TTC549 (cell line): ENCODE measurements around the gene PPP1R9A.
A peak's percentile ranks its signal among the peaks of the same experiment; 100 is the strongest.

Source experiments
- FAIRE-seq: peaks from 2 replicates; lab custom pipeline; 2012; peaks lifted over from hg19 to GRCh38; lab: Jason Lieb, UNC

Gene PPP1R9A

DNA sequence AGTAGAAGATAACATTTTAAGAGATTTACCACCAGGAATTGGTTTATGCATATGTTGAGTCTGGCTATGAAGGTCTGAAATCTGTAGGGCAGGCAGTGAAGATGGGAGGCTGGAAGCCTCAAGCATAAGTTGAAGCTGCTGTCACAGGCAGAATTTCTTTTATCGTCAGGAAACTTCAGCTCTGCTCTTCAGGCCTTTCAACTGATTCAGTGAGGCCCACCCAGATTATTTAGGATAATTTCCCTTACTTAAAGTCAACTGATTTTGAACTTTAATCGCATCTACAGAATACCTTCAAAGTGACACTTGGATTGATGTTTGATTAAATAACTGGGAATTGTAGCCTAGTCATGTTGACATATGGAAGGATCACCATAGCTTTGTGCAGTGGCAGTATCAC, 190.5 kb downstream of the PPP1R9A start:
- FAIRE-seq, result no peak

DNA sequence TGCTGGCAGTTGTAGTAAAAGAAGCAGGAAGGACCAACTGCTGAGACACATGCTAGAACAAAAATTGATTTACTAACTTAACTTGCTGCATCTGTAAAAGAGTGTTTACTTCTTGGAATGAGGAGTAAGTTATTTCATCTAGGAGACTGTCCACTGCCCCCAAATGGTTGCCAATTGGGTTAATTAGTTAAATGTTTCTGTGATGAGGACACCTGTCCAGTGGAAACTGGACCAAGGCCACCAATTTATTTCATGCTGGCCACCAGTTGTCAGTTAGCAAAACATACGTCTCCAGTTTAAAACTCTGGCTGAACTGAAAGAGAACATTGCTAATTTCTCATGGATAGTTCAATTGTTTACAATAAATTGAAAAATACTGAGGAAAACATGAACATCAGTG, 191.7 kb downstream of the PPP1R9A start:
- no peak for FAIRE-seq

DNA sequence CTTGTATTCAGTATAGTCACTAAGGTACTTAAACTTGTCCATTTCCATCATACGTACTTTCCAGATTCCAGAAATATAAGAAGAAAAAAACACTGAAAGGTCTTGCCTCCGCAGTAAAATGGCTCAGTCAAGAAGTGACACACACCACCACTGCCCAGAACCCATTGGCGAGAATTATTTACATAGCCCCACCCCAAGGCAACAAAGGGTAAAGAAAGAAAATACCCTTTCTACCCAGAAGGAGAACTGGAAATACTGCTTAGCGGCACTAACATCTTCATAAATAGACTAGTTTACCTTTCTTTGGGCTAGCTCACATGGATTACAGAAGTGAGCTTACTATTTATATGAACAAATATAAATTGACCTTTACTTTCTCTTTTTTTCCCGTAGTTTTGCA, 194.0 kb downstream of the PPP1R9A start:
- no peak for FAIRE-seq

DNA sequence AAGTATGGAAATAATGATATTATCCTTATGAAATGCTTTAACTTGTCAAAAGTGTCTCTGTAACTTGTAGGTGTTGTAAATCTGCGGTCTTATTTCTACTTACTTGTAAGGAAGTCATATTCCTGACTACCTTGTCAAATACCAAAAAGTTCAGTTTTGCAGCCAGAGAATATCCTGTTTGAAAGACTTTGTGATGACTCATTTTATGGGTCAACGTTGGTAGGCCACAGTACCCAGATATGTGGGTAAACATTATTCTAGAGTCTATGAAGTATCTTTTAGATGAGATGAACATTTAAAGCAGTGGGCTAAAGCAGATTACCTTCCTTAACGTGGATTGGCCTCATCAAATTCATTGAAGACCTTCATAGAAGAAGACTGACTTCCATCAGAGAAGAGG, 195.3 kb downstream of the PPP1R9A start:
- no peak for FAIRE-seq

DNA sequence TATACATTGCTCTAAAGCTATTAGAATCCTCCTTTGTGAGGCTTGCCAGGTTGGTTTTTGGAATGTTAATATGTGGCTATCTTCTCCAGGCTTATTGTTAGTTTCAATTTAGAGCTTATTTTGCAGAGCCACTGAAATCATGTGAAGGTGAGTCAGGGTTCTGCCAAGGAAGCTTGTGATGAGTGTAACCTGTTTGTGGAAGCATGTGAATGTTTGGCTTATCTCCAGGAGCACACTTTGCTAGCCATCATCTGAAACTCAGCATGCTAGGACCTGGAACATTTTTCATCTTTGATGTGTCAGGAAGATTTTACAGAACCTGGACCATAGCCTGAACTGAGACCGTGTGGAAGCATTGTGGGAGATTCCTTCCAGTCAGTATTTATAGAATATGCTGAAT, 197.3 kb downstream of the PPP1R9A start:
- no peak for FAIRE-seq

DNA sequence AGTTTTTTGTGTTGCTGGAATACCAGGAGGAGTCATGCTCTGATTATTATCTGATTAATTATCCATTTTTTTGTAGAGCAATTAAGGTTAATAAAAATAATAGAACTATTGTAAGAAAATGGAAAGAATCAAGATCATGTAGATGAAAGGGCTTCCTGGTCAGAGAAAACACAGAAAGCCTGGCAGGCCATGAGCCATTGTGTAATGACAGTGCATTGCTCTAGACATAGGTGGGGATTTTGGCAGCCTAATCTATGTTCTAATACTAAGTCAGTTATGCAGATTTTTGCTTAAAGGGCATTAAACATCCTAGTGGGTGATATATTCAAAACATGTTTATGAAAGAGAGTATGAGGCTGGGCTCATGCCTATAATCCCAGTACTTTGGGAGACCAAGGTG, 198.2 kb downstream of the PPP1R9A start:
- FAIRE-seq, result no peak

DNA sequence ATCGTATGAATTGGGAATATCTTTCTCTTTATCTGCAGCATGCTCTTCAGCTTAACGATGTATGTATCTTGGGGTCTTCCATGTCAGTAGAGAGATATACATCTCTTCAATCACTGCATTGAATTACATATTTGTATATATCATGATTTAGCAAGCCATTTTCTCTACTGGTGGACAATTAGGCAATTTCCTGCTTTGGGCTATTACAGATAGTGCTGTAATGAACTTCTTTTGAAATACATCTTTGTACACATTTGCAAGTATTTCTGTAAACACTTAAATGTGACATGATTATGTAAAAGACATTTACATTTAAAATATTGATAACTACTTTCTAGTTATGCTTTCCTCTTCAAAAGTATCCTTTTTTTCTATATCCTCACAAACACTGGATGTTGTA, 199.0 kb downstream of the PPP1R9A start:
- no peak for FAIRE-seq

DNA sequence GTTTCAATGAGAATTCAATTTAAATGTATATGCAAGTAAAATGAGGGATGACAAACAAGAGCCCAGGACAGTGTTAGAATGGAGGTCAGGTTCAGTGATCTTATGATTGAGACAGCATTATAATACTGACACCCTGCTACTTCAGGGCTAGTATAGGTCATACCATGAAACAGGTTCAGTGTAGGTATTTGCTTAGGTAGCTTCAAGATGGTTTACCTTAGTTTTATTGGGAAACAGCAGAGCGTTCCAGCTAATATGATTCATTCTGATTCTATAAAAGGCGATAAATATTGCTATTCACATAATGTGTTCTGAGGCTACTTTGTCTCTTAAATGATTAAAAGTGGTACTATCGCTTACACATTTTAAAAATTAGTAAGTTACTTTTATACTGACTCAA, 203.3 kb downstream of the PPP1R9A start:
- FAIRE-seq, result no peak

DNA sequence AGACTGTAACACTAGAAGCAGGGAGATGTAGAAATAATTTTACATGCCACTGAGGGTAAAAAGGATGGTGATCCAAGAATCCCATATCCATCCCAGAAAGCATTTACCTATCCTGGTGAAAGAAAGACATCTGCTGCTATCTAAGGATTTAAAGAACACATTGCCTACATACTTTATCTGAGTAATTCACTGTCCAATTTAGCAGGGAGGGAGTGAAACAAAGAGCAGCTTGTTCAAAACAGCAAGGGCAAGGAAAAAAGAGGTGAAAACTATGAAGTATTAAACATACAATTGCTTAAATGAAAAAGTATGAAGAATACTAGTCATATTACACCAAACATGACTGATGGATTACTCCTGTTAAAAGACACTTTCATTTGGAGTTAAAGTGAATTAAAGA, 206.2 kb downstream of the PPP1R9A start:
- no peak for FAIRE-seq

DNA sequence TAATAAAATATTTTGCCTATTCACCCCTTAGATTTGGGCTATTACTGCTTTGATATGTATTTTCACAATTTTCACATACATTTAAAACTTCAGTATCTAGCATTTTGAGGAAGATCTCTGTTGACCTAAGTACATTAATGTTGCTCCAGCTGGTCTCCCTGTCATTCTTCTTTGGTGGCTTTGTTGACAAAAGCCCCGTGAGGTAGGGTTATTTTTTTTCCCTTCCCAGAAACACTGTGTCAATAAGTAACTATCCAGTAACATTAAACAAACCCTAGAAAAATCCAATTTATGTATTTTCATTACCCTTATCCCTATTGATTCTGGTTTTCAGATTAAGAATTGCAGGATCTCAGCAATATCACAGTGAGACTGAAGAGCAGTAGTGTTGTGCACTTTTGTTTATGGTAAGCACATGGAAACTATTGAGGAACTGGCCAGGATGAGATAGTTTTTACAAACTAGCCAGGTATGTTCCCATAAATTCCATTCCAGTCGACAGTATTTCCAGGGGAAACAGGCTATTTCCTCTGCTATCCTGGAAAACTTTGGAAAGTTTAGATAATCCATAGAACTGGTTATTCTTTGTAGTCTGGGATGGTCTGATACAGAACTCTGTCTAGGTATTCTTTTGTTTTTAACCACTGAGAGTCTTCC, 218.8 kb downstream of the PPP1R9A start:
- no peak for FAIRE-seq

DNA sequence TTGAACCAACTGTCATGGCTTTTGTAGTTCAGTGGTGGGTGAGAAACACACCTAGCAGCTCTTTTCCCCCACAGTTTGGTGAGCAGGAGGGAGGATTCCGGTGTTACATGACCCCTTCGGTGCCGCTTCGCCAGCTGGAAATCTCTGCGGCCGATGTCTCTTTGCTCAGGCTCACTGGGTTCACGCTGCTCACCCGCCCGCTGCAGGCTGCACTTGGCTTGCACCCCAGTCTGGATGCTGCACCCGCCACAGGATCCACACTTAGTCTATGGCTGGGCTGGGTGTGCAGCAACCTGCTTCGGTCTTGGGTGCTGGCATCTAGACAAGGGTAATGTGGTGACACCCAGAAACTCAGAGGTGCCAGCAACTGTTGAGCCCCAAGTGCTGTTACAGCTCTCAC, 225.1 kb downstream of the PPP1R9A start:
- no peak for FAIRE-seq

DNA sequence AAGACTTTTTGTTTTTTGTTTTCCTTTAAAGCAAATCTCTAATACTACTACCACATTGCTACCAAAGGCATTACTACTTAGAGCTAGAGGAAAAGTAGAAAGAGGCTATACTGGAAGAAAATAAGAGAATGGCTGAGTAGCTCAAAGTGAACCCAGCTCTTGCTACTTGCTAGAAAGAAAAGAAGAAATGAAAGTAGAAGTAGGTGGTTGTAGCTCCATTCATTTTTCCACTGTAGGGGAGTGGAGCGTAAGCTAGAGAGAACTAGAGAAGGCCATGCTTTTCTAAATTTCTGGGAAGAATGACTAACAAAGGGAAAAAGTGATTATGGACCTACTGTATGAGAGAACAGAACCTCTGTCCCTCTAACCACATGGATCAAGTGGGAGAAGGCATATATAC, 232.5 kb downstream of the PPP1R9A start:
- FAIRE-seq, result no peak

DNA sequence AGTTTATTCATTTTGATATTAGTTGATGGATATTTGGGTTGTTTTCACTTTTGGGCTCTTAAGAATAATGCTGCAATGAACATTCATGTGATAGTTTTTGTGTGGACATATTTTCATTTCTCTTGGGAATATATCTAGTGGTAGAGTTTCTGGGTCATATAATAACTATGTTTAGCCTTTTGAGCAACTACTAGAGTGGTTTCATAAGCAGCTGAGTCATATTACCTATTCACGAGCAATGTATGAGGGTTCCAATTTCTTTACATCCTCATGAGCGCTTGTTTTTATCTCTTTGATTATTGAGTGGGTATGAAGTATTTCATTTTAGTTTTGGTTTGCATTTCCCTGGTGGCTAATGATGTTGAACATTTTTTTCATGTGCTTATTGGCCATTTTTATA, 234.4 kb downstream of the PPP1R9A start:
- no peak for FAIRE-seq

DNA sequence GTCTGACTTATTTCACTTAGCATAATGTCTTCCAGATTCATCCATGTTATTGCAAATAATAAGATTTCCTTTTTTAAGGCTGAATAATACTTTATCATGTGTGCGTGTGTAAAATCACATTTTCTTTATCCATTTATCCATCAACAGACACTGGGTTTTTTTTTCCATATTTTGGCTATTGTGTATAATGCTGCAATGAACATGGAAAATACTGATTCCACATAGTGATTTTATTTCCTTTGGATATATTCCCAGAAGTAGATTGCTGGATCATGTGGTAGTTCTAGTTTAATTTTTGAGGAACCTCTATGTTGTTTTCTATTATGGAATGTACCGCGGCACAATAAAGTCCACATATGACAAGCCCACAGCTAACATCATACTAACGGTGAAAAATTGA, 236.9 kb downstream of the PPP1R9A start:
- no peak for FAIRE-seq

DNA sequence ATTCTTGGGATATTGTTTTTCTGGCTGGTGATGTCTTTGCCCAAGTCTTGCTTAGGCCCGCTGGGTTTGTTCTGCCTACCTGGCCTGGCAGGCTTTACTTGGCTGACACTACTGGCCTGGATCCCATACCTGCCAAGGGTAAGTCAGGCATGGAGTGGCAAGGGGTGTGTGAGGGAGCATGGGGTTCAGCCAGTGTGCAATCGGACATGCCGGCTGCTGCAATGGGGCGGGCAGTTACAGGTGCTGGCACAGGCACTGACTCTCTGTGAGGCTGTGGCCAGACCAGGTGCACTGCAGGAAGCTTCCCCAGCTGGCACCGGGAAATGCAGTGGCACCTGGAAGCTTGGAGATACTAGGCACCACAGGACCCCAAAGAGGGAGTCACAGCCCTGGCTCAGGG, 248.6 kb downstream of the PPP1R9A start:
- no peak for FAIRE-seq

DNA sequence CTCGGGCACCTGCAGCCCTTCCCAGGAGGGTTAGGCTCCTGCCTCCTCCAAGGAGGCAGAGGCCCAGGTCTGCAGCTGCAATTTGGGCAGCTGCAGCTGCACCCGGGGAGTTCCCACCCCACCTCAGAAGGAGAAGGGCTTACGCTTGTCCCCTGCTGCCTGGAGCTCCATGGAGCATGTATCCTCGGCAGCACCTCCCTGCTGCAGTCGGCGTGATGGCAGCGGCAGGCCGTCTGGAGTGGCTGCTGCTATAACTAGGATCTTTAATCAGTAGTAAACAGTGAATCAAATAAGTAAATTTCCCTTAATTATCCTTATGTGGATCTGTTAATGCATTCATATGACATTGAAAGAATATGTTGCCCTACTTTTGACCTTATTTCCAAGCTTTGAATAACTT, 250.0 kb downstream of the PPP1R9A start:
- no peak for FAIRE-seq

DNA sequence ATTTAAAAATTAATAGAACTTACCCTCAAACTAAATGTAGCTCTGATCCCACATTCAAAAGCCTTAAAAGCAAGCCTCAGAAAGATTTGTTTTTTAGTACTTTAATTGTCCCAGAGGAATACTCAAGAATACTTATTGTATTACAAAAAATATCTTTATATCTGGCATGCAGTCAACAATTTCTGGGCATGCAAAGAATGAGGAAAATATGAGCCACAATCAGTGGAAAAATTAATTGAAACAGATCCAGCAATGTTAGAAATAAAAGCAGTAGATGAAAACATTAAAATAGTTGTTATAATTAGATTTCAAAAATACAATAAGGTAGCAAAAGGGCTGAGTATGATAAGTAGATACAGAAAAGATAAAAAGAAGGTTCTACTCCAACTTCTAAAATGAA, 262.3 kb downstream of the PPP1R9A start:
- no peak for FAIRE-seq

DNA sequence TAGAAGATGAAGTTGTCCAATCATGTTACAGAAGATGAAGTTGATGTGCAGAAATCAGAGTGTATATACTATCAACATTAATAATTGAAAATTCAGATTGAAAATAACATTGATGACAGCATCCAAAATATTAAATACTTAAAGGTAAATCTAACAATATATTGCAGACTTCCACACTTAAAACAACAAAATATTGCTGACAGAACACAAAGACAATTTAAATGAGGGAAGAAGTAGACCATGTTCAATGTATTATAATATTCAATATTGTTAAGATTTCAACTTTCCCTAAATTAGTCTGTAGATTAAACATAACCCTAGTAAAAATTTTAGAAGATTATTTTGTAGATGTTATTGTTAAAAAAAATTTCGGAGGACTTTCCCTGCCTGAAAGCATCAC, 265.0 kb downstream of the PPP1R9A start:
- FAIRE-seq, result no peak

DNA sequence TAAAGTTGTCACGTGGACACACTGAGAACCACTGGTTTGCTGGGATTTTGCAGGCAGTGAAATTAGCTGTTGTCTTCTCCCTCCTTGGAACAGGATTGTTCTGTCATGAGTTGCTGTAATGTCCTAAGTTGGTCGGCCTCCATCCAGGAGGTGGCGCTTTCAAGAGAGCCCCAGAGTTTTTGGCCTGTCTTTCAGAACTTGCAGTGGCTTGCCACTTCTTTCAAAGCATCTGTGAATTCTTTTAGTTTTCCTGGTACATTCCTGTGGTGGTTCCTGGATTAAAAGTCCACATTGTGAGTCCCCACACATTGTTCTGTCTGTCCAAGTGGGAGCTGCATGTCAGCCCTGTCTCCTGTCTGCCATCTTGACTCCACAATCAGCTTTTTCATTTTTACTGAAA, 283.1 kb downstream of the PPP1R9A start:
- no peak for FAIRE-seq

DNA sequence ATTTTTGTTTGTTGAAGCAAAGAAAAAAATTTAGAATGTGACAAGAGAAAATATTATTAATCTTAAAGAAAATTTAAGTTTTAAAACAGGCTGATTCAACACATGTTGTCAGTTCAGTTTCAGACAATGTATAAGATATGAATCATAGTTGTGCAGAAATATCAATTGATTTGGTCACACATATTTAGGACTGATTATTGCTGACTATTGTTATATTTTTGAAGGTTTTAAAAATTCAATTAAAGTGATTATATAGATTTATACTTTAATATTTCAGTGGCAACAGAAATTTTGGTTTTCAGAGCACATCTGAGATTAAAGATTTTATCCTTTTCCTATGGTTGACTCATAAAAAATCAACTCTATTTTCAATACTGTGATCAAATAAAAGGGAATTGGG, 284.4 kb downstream of the PPP1R9A start:
- FAIRE-seq, result no peak

DNA sequence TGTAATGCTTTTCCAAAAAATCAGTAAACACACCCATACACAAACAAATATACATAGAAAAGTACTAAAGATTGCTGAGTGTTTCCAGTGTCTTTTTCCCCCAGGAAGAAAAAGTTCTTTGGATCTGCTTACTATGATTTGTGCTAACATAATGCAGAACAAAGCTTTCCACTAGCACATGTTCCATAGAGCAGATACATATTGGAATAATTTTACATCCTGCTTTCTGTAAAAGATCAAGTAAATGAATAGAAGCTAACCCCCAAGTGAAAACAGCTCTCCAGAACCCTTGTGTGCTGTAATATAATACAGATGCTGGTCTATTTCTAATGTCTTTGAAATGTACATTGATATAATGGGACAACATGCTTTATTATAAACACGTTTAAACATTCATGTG, 291.5 kb downstream of the PPP1R9A start:
- FAIRE-seq, result no peak

DNA sequence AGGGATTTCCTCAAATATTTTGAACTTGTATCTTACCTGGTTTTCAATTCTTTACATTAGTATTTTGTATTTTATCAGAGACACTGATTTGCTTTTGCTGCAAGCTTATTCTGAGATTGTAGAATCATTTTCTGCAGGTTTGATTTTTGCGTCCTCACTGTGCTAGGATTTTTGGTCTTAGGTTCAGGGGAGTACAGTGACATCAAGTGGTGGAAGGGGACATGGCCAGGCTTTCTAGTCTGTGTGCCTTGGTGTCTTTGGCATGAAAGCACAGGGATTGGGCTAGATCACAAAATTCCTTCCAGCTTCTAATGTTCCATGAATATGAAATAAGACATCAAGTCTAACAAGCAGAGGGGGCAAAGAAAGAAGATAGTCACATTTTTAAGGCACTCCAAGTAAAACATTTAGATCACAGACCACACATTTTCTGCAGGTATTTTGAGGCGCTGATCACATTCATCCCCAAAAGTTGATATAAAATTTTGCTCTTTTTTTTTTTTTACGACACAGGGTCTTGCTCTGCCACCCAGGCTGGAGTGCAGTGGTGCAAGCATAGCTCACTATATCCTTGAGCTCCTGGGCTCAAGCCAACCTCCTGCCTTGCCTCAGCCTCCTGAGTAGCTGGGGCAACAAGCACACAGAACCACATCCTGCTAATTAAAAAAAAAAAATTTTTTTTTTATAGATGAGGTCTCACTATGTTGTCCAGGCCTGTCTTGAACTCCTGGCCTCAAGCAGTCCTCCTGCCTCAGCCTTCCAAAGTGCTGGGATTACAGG, 292.6 kb downstream of the PPP1R9A start:
- peak; percentile 93 for FAIRE-seq

DNA sequence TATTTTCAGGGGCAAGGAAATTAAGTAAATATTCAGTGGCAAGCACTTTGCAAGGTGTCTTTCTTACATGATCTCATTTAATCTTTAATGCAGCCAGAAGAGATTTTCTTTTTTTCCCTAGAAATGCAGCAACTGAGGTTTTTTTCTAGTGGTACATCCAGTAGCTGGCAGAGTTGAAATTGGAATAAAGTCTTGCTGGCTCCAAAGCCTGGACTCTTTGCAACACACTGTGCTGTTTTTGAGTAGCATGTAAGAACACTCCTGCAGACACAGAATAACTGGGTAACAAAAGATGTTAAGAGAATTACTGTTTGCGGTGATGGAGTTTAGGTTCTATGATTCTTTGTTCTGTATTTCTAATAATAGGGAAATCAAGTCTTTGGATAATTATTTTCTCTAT, 293.3 kb downstream of the PPP1R9A start:
- no peak for FAIRE-seq

DNA sequence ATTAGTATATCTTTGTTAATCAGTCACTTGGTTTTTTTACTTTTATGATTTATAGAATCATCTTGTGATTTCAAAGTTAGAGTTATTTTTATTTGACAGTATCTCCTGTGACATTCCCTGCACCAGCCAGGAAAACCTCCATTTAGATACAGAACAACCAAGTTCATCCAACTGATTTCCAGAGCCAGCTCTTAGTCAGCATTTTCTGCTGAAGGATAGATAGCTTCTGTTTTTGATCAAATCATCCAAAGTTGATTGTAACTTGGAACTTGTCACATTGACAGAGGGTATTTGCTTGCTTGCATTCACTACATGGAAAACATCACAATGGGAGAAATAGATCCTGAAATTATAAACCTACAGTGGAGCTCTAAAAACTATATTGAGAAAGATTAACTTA, 294.3 kb downstream of the PPP1R9A start:
- FAIRE-seq, result no peak
